ENCODE measurements around the gene SLC16A13. TPM values are rescaled to one million over a fixed set of nuclear protein-coding genes. Genes with fewer than 3 reads are reported as not detected.

The SLC16A13 gene
- total and polyA plus RNA-seq, 4 donors, result 0.10 to 2.4 (median 1.1) TPM

- no peak for DNase-seq (ENCODE audit: low read depth in 4 of 6, low spot score in 6 of 6)
- peaks cover 16% of the 10 kb centered on the region for H3K36me3 ChIP-seq (ENCODE audit: control insufficient read depth, insufficient read depth, low read length)
- H3K9me3 ChIP-seq (ENCODE audit: control insufficient read depth, insufficient read depth, low read length), result no peaks in the 10 kb centered on the region
- H3K27ac ChIP-seq (ENCODE audit: low read depth, low read length), result no peak overlapping the region
- no peaks in the 10 kb centered on the region for H3K27me3 ChIP-seq (ENCODE audit: control insufficient read depth, insufficient read depth, low read length)
- WGBS (ENCODE audit: insufficient coverage), result 50% methylated on average over 2 of the region's 14 CpGs
- peaks cover 35% of the 10 kb centered on the region for H3K4me1 ChIP-seq (ENCODE audit: control insufficient read depth, insufficient read depth, low read length)
- peak overlapping the region; percentile 98 for H3K4me3 ChIP-seq (ENCODE audit: low read depth, low read length)
Measured at GRCh38 chr17:7011415-7011814, 24.4 kb upstream of the SLC16A13 start.

- whole genome bisulfite sequencing (ENCODE audit: insufficient coverage), result no CpG with 5 or more reads among the region's 6 CpGs
- Histone ChIP-seq H3K4me1 (ENCODE audit: control insufficient read depth, insufficient read depth, low read length) (peaks cover 40% of the 10 kb centered on the region), H3K4me3 (ENCODE audit: low read depth, low read length) (peak overlapping the region; percentile 98), H3K36me3 (ENCODE audit: control insufficient read depth, insufficient read depth, low read length) (peaks cover 18% of the 10 kb centered on the region), H3K27ac (ENCODE audit: low read depth, low read length) (peak overlapping the region; percentile 94), H3K9me3 (ENCODE audit: control insufficient read depth, insufficient read depth, low read length) (no peaks in the 10 kb centered on the region), H3K27me3 (ENCODE audit: control insufficient read depth, insufficient read depth, low read length) (no peaks in the 10 kb centered on the region)
- no peak for DNase-seq (ENCODE audit: low read depth in 4 of 6, low spot score in 6 of 6)
Measured at GRCh38 chr17:7011942-7012254, 23.9 kb upstream of the SLC16A13 start.

GRCh38 chr17:7014261-7014994 is 21.4 kb upstream of the SLC16A13 start:
- H3K4me1 ChIP-seq (ENCODE audit: control insufficient read depth, insufficient read depth, low read length), result peaks cover 66% of the 10 kb centered on the region

GRCh38 chr17:7014995-7015958 is 20.5 kb upstream of the SLC16A13 start:
- Histone ChIP-seq H3K27me3 (ENCODE audit: control insufficient read depth, insufficient read depth, low read length) (no peaks in the 10 kb centered on the region), H3K4me1 (ENCODE audit: control insufficient read depth, insufficient read depth, low read length) (peaks cover 74% of the 10 kb centered on the region), H3K4me3 (ENCODE audit: low read depth, low read length) (peak overlapping the region; percentile 98), H3K36me3 (ENCODE audit: control insufficient read depth, insufficient read depth, low read length) (peaks cover 26% of the 10 kb centered on the region), H3K27ac (ENCODE audit: low read depth, low read length) (peak overlapping the region; percentile 94), H3K9me3 (ENCODE audit: control insufficient read depth, insufficient read depth, low read length) (no peaks in the 10 kb centered on the region)
- peak in 1 of 6 donors; percentile 61 for DNase-seq (ENCODE audit: low read depth in 4 of 6, low spot score in 6 of 6)
- WGBS (ENCODE audit: insufficient coverage), result 0% methylated on average over 25 of the region's 56 CpGs

More at GRCh38 chr17:7014261-7014994, 21.4 kb upstream of the SLC16A13 start:
- H3K9me3 ChIP-seq (ENCODE audit: control insufficient read depth, insufficient read depth, low read length), result no peaks in the 10 kb centered on the region
- H3K36me3 ChIP-seq (ENCODE audit: control insufficient read depth, insufficient read depth, low read length), result peaks cover 31% of the 10 kb centered on the region
- under 1% methylated on average over 61 of the region's 75 CpGs for WGBS (ENCODE audit: insufficient coverage)
- DNase-seq (ENCODE audit: low read depth in 4 of 6, low spot score in 6 of 6), result peak in 5 of 6 donors; percentile 88 to 99 (median 92)
- H3K27me3 ChIP-seq (ENCODE audit: control insufficient read depth, insufficient read depth, low read length), result no peaks in the 10 kb centered on the region
- H3K27ac ChIP-seq (ENCODE audit: low read depth, low read length), result peak overlapping the region; percentile 94
- H3K4me3 ChIP-seq (ENCODE audit: low read depth, low read length), result peak overlapping the region; percentile 98

- H3K27me3 ChIP-seq (ENCODE audit: control insufficient read depth, insufficient read depth, low read length), result peaks cover 5% of the 10 kb centered on the region
- no peak for DNase-seq (ENCODE audit: low read depth in 4 of 6, low spot score in 6 of 6)
- 94% methylated on average over 2 of the region's 3 CpGs for WGBS (ENCODE audit: insufficient coverage)
- peaks cover 26% of the 10 kb centered on the region for H3K36me3 ChIP-seq (ENCODE audit: control insufficient read depth, insufficient read depth, low read length)
- no peaks in the 10 kb centered on the region for H3K9me3 ChIP-seq (ENCODE audit: control insufficient read depth, insufficient read depth, low read length)
- no peak overlapping the region for H3K4me3 ChIP-seq (ENCODE audit: low read depth, low read length)
- peaks cover 71% of the 10 kb centered on the region for H3K4me1 ChIP-seq (ENCODE audit: control insufficient read depth, insufficient read depth, low read length)
- no peak overlapping the region for H3K27ac ChIP-seq (ENCODE audit: low read depth, low read length)
Measured at GRCh38 chr17:7016418-7016817, 19.4 kb upstream of the SLC16A13 start.

- Histone ChIP-seq H3K36me3 (ENCODE audit: control insufficient read depth, insufficient read depth, low read length) (peaks cover 26% of the 10 kb centered on the region), H3K27ac (ENCODE audit: low read depth, low read length) (no peak overlapping the region), H3K27me3 (ENCODE audit: control insufficient read depth, insufficient read depth, low read length) (peaks cover 12% of the 10 kb centered on the region), H3K4me3 (ENCODE audit: low read depth, low read length) (no peak overlapping the region), H3K9me3 (ENCODE audit: control insufficient read depth, insufficient read depth, low read length) (no peaks in the 10 kb centered on the region), H3K4me1 (ENCODE audit: control insufficient read depth, insufficient read depth, low read length) (peaks cover 77% of the 10 kb centered on the region)
- DNase-seq (ENCODE audit: low read depth in 4 of 6, low spot score in 6 of 6), result no peak
- 70% methylated on average over 14 of the region's 20 CpGs for WGBS (ENCODE audit: insufficient coverage)
Measured at GRCh38 chr17:7016886-7017826, 18.7 kb upstream of the SLC16A13 start.

GRCh38 chr17:7017827-7018200 is 18.0 kb upstream of the SLC16A13 start:
- WGBS (ENCODE audit: insufficient coverage), result 95% methylated on average over 7 of the region's 12 CpGs
- Histone ChIP-seq H3K9me3 (ENCODE audit: control insufficient read depth, insufficient read depth, low read length) (no peaks in the 10 kb centered on the region), H3K27ac (ENCODE audit: low read depth, low read length) (no peak overlapping the region), H3K36me3 (ENCODE audit: control insufficient read depth, insufficient read depth, low read length) (peaks cover 26% of the 10 kb centered on the region), H3K4me1 (ENCODE audit: control insufficient read depth, insufficient read depth, low read length) (peaks cover 83% of the 10 kb centered on the region), H3K27me3 (ENCODE audit: control insufficient read depth, insufficient read depth, low read length) (peaks cover 19% of the 10 kb centered on the region), H3K4me3 (ENCODE audit: low read depth, low read length) (no peak overlapping the region)
- DNase-seq (ENCODE audit: low read depth in 4 of 6, low spot score in 6 of 6), result no peak

GRCh38 chr17:7018331-7018964 is 17.4 kb upstream of the SLC16A13 start:
- DNase-seq (ENCODE audit: low read depth in 4 of 6, low spot score in 6 of 6), result no peak
- Histone ChIP-seq H3K4me3 (ENCODE audit: low read depth, low read length) (no peak overlapping the region), H3K9me3 (ENCODE audit: control insufficient read depth, insufficient read depth, low read length) (no peaks in the 10 kb centered on the region), H3K4me1 (ENCODE audit: control insufficient read depth, insufficient read depth, low read length) (peaks cover 83% of the 10 kb centered on the region), H3K27me3 (ENCODE audit: control insufficient read depth, insufficient read depth, low read length) (peaks cover 25% of the 10 kb centered on the region), H3K36me3 (ENCODE audit: control insufficient read depth, insufficient read depth, low read length) (peaks cover 26% of the 10 kb centered on the region), H3K27ac (ENCODE audit: low read depth, low read length) (no peak overlapping the region)
- WGBS (ENCODE audit: insufficient coverage), result 80% methylated on average over 9 of the region's 10 CpGs

- Histone ChIP-seq H3K36me3 (ENCODE audit: control insufficient read depth, insufficient read depth, low read length) (peaks cover 24% of the 10 kb centered on the region), H3K4me3 (ENCODE audit: low read depth, low read length) (peak overlapping the region; percentile 64), H3K9me3 (ENCODE audit: control insufficient read depth, insufficient read depth, low read length) (no peaks in the 10 kb centered on the region), H3K27ac (ENCODE audit: low read depth, low read length) (no peak overlapping the region), H3K27me3 (ENCODE audit: control insufficient read depth, insufficient read depth, low read length) (peaks cover 34% of the 10 kb centered on the region), H3K4me1 (ENCODE audit: control insufficient read depth, insufficient read depth, low read length) (peaks cover 82% of the 10 kb centered on the region)
- no peak for DNase-seq (ENCODE audit: low read depth in 4 of 6, low spot score in 6 of 6)
- 41% methylated on average over 5 of the region's 10 CpGs for WGBS (ENCODE audit: insufficient coverage)
Measured at GRCh38 chr17:7019367-7019766, 16.4 kb upstream of the SLC16A13 start.
